Skeletal muscle cell (primary cell): ENCODE results near the gene MAD1L1.

Experiments
- DNase-seq: peaks from one replicate; pipeline ENCODE4 v3.0.0-alpha.2; 2010; ENCODE audit warnings: low read depth
- H3K4me3 ChIP-seq: 2 replicates; pipeline ENCODE4 v1.5.1; 2011; ENCODE audit warnings: low read depth, mild to moderate bottlenecking, control low read depth, low read length, moderate library complexity

MAD1L1 gene

GRCh38 chr7:2204446-2204845 is 28.3 kb downstream of the MAD1L1 start:
- no peak for DNase-seq
- H3K4me3 ChIP-seq, result no peak overlapping the region

- no peak overlapping the region for H3K4me3 ChIP-seq
- DNase-seq, result no peak
These were observed 28.9 kb downstream of the MAD1L1 start for GRCh38 chr7:2203766-2204300.

DNA sequence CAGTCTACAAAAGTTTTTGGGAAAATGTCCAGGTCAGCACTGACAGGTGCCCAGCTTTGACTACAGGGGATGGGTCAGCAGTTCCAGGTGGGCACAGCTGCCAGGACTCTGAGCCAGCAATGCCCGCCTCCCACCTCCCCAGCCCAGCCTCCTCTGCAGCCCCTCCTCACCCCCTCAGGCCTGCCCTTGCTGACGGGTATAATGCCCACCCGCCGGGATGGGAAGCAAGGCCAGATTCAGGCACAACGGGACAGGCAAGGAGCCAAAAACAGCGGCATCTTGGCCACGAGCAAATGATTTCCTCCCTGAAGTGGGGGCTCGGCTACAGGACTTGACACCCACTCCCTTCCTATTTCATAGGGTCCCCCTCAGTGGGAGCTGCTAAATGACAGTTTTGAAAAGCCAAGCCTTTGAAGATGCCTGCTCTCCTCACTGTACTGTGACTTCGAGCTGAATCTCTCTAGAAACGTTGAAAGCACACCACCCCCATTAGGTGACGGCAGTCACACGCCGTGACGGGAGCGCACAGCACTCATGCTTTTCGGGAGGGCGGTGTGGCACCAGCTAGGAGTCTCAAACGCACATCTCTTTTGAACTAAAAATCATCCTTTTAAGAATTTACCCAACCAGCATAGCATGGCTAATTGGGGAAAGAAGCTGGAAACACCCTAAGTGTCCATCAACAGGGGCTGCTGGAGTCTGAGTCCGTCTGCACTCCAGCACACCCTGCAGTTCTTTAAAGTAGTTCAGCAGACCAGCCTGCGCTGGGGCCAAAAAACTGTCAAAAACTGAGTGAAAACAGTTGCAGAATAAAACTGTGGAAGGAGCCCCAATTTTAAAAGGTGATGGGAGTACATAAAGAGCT is 29.6 kb downstream of the MAD1L1 start:
- DNase-seq, result no peak
- H3K4me3 ChIP-seq, result no peak overlapping the region

DNA sequence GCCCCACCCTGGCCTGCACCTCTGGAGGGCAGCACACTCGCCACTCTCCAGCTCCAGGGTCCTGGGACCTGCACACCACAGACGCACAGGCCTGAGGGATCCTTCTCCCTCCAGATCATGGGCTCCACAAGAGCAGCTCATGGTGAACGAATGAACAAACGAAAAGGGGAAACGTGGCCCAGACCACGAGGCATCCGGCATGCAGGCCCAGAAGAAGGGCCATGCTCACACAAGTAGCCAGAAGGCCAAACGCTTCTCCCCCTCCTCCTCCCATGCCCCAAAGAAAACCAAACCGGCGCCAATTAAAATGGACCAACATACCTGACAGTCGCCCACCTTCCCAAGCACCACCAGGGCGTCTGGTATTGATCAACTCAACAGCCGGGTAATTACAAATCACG is 30.4 kb downstream of the MAD1L1 start:
- no peak for DNase-seq
- no peak overlapping the region for H3K4me3 ChIP-seq

GRCh38 chr7:2201686-2202360 is 30.9 kb downstream of the MAD1L1 start:
- H3K4me3 ChIP-seq, result no peak overlapping the region
- DNase-seq, result no peak

DNA sequence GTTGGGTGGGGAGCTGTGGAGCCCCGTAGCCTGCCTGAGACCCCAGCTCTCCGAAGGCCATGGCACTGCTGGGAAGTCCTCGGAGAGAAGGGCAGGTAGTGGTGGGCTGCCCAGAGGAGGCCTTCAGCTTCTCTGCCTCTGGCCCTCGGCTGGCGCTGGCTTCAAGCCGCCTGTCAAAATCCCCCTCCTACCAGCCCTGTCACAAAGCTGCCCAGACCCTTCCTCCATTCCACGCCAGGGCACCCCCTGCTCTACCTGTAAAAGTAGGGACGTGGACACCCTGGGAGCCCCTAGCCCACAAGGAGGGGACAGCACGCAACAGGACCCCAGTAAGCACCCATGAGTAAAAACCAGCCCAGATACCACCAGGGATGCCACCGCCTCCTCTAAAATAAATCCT is 31.6 kb downstream of the MAD1L1 start:
- H3K4me3 ChIP-seq, result no peak overlapping the region
- no peak for DNase-seq

GRCh38 chr7:2200584-2200980 is 32.2 kb downstream of the MAD1L1 start:
- H3K4me3 ChIP-seq, result no peak overlapping the region
- no peak for DNase-seq

DNA sequence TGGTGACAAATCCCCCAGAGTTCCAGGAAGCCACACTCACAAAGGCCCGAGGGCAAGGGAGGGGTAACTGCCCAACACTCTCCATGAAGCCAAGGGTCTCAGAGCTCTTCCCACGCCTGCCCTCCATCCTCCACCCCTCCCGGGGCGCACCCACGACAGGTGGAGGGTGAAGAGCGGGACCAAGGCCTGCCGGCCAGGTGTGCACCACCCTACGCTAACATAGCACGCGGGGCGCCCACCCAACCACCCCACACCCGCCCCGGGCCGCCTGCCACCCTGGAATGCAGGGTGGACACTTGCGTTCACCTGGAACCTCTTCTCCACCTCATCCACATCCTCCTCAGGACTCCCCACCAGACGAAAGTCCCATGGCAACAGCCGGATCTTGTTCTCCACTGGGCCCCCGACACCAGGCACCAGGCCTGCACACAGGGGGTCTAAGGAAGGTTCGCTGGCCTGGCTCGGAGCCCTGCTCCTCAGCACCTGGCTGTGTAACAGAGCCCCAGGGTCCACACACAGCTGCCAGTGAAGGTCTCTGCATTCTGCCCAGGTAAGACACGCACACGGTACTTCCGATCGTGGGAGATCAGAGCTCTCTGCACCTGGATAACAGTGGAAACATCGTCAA is 32.7 kb downstream of the MAD1L1 start:
- DNase-seq, result no peak
- no peak overlapping the region for H3K4me3 ChIP-seq

DNA sequence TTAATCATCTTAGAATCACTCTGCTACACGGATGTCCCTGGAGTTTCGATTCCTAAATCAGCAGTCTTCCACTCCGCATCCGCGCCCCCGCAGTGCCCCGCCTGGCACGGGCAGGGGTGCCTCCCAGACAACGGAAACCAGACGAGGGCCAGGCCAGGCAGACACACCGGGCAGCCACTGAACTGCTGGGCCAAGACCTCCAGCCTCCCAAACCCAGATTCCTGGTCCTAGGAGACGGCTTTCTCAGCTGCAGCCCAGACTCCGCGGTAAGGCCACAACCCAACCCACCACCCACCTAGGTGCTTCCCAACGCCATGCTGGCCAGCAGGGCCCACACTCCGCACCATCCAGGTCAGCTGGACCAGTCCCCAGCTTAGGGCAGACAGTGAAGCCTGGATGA is 33.2 kb downstream of the MAD1L1 start:
- no peak for DNase-seq
- H3K4me3 ChIP-seq, result no peak overlapping the region

DNA sequence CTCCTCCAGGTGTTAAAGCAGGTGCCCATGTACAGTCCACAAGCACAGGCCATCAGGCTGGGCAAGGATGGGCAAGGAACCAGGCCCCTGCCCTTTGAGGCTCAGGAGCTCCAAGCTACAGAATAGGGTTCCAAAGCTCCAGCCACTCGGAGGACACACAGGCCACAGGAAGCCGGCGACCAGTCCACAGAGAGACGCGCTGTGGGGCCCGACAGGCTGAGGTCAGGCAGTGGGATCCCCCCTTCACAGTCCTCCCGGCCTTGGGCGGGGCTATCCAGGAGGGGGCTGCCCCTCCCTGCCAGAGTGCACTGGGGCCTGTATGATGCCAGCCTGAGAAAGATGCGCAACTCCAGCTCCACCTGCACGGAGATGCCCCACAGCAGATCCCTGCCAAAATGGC is 34.0 kb downstream of the MAD1L1 start:
- no peak overlapping the region for H3K4me3 ChIP-seq
- DNase-seq, result no peak

DNA sequence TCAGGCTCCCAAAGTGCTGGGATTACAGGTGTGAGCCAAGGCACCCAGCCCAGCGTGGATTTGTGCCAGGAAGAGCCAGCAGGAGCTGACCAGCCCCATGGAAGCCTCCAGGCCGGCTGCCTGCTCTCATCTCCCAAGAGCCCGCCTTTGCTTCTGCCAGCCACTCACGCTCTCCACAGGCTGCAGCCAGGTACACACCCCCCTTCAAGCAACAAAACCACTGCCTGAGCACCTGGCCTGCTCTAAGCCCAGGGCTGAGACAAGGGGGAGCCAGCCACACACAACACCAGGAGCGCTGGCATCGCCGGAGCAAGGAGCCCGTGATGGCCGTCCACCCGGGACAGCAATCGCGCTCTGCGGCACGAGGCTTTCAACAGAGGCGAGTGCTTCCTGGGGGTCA is 34.5 kb downstream of the MAD1L1 start:
- no peak overlapping the region for H3K4me3 ChIP-seq
- DNase-seq, result no peak

DNA sequence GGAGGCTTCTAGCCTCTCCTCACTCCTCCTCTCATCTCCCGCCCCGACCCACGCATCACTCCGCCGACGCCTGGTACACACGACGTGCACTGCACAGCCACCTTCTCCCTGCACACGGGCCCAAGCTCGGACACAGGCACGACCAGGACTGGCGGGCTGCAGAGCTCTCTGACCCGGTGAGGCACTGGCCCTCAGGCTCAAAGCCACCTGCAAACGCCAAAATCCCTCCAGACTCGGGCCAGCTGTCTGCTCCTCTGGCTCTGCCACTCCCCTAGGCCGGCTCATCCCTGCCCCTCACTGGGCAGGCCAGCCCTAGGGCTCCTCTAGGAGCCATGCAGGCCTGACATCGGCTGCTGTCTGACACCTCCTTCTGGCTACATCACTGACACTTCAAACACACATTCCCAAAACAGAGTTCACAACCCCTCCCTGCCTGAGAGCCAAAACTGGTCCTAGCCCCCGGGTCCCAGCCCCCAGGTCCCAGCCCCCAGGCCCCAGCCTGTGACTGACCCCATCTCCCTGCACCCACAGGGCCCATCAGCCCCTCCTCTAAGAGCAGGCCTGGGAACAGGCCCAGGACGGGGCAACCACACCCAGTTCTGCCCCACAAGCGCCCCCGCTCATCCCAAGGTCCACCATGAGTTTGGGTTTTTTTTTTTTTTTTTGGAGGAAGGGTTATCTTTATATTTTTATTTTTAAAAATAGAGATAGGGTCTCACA is 35.1 kb downstream of the MAD1L1 start:
- H3K4me3 ChIP-seq, result no peak overlapping the region
- no peak for DNase-seq

GRCh38 chr7:2196381-2197378 is 36.1 kb downstream of the MAD1L1 start:
- H3K4me3 ChIP-seq, result no peak overlapping the region
- no peak for DNase-seq

GRCh38 chr7:2195400-2196246 is 37.1 kb downstream of the MAD1L1 start:
- DNase-seq, result no peak
- H3K4me3 ChIP-seq, result no peak overlapping the region

GRCh38 chr7:2193575-2194305 is 39.0 kb downstream of the MAD1L1 start:
- no peak for DNase-seq
- H3K4me3 ChIP-seq, result no peak overlapping the region

- DNase-seq, result no peak
These were observed 39.8 kb downstream of the MAD1L1 start for GRCh38 chr7:2192831-2193534.

DNA sequence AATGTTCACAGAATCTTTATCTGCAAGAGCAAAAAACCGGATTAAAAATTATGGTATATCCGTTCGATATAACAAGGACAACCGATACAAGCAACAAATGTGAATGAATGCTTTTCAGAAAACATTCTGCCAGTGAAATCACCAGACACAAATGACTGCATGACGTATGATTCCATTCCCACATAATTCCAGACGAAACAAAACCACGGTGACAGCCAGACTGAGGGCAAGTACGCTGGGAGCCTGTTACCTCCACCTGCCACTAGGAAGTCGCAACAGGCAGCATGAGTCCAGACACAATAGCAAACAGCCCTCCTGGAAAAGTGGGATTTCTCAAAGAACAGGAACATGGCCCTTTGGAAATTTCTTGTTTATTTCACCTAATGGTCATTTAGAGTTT is 41.7 kb downstream of the MAD1L1 start:
- H3K4me3 ChIP-seq, result no peak overlapping the region
- no peak for DNase-seq

More at GRCh38 chr7:2192831-2193534, 39.8 kb downstream of the MAD1L1 start:
- no peak overlapping the region for H3K4me3 ChIP-seq
